OCI-LY1 (cell line): Measurements from ENCODE around the gene GLRA3.

Experiments
- H2AFZ ChIP-seq: fragments of 200-600 bp; sonication (generic), shearing (Covaris generic); 2 replicates; pipeline ENCODE4 v1.6.0; 2014; ENCODE audit warnings: antibody characterized with exemption, mild to moderate bottlenecking, low read length
- H3F3A ChIP-seq: fragments of 200-600 bp; sonication (generic), shearing (Covaris generic); 2 replicates; pipeline ENCODE4 v1.6.0; 2014; ENCODE audit warnings: mild to moderate bottlenecking, antibody characterized with exemption, low read length, moderate library complexity; ENCODE audit not compliant: insufficient read depth
- H3K27ac ChIP-seq: fragments of 200-600 bp; sonication (generic); 2 replicates; pipeline ENCODE4 v1.5.1; 2014; ENCODE audit warnings: low read length, mixed run types, mild to moderate bottlenecking, low read depth; ENCODE audit not compliant: poor library complexity, severe bottlenecking
- H3K27me3 ChIP-seq: fragments of 200-600 bp; sonication (generic); 2 replicates; pipeline ENCODE4 v1.6.0; 2014; ENCODE audit warnings: antibody characterized with exemption, mild to moderate bottlenecking, low read length, moderate library complexity; ENCODE audit not compliant: insufficient read depth
- H3K36me3 ChIP-seq: fragments of 200-600 bp; sonication (generic); 2 replicates; pipeline ENCODE4 v1.6.1; 2014; ENCODE audit warnings: mild to moderate bottlenecking, antibody characterized with exemption, low read length, moderate library complexity, mixed read lengths; ENCODE audit not compliant: insufficient read depth
- H3K4me1 ChIP-seq: fragments of 200-600 bp; sonication (generic); 2 replicates; pipeline ENCODE4 v1.5.1; 2014; ENCODE audit warnings: mild to moderate bottlenecking, low read length, moderate library complexity; ENCODE audit not compliant: insufficient read depth, severe bottlenecking
- H3K4me2 ChIP-seq: fragments of 200-600 bp; sonication (generic), shearing (Covaris generic); 2 replicates; pipeline ENCODE4 v1.6.1; 2014; ENCODE audit warnings: low read length
- H3K4me3 ChIP-seq: fragments of 200-600 bp; sonication (generic); 2 replicates; pipeline ENCODE4 v1.5.1; 2014; ENCODE audit warnings: low read length, low read depth, mild to moderate bottlenecking, mixed read lengths; ENCODE audit not compliant: poor library complexity, severe bottlenecking
- H3K79me2 ChIP-seq: fragments of 200-600 bp; shearing (Covaris generic); 2 replicates; pipeline ENCODE4 v1.6.1; 2016; ENCODE audit warnings: mixed run types, low read length, mixed read lengths; ENCODE audit not compliant: insufficient read depth
- H3K9ac ChIP-seq: fragments of 200-600 bp; sonication (generic), shearing (Covaris generic); 2 replicates; pipeline ENCODE4 v1.6.1; 2014; ENCODE audit warnings: mild to moderate bottlenecking, low read length, mixed read lengths
- H3K9me2 ChIP-seq: fragments of 200-600 bp; sonication (generic), shearing (Covaris generic); 2 replicates; pipeline ENCODE4 v1.6.1; 2014; ENCODE audit warnings: low read depth, mild to moderate bottlenecking, low read length, mixed read lengths
- H3K9me3 ChIP-seq: fragments of 200-600 bp; shearing (Covaris generic); 2 replicates; pipeline ENCODE4 v1.6.1; 2014; ENCODE audit warnings: low read length, mixed read lengths
- H4K20me1 ChIP-seq: fragments of 200-600 bp; sonication (generic), shearing (Covaris generic); 2 replicates; pipeline ENCODE4 v1.6.0; 2016; ENCODE audit warnings: mild to moderate bottlenecking, low read length; ENCODE audit not compliant: insufficient read depth
- CTCF ChIP-seq: fragments of 200-600 bp; sonication (generic), shearing (Covaris generic); IDR thresholded peaks from 2 replicates; pipeline ENCODE4 v1.5.1; 2017; ENCODE audit warnings: mild to moderate bottlenecking, antibody characterized with exemption, low read length, moderate library complexity, mixed read lengths
- EZH2 ChIP-seq: fragments of 200-600 bp; sonication (generic), shearing (Covaris generic); IDR thresholded peaks from 2 replicates; pipeline ENCODE4 v1.8.0; 2017; ENCODE audit warnings: borderline replicate concordance, mixed run types, mild to moderate bottlenecking, antibody characterized with exemption, low read length, moderate library complexity, mixed read lengths

Gene GLRA3

GRCh38 chr4:174867903-174868302 is 38.9 kb upstream of the GLRA3 start:
- Histone ChIP-seq H4K20me1 (no peaks in the 10 kb centered on the region), H3K36me3 (peaks cover 24% of the 10 kb centered on the region), H3K4me3 (no peak overlapping the region), H3K79me2 (no peaks in the 10 kb centered on the region), H3K27ac (no peak overlapping the region), H3K4me2 (no peak overlapping the region), H3F3A (no peaks in the 10 kb centered on the region), H3K9me3 (peaks cover 8% of the 10 kb centered on the region; the same call in 1 of the 2 replicates), H2AFZ (no peak overlapping the region), H3K4me1 (peaks cover 11% of the 10 kb centered on the region), H3K9me2 (no peaks in the 10 kb centered on the region), H3K9ac (no peak overlapping the region), H3K27me3 (no peaks in the 10 kb centered on the region)
- TF ChIP-seq EZH2 (no peak), CTCF (no peak)

- Histone ChIP-seq H3K79me2 (no peaks in the 10 kb centered on the region), H3K4me2 (no peak overlapping the region), H3K9ac (no peak overlapping the region), H3K4me3 (no peak overlapping the region), H3K9me3 (peaks cover 7% of the 10 kb centered on the region), H4K20me1 (no peaks in the 10 kb centered on the region), H3K36me3 (peaks cover 9% of the 10 kb centered on the region), H3K27ac (no peak overlapping the region), H3K4me1 (peaks cover under 1% of the 10 kb centered on the region), H3F3A (no peaks in the 10 kb centered on the region), H3K9me2 (no peaks in the 10 kb centered on the region), H2AFZ (no peak overlapping the region), H3K27me3 (no peaks in the 10 kb centered on the region)
- TF ChIP-seq EZH2 = no peak
- TF ChIP-seq CTCF = no peak
These were observed 36.5 kb upstream of the GLRA3 start for GRCh38 chr4:174865418-174865985.

GRCh38 chr4:174864031-174864430 is 35.0 kb upstream of the GLRA3 start:
- peaks cover 5% of the 10 kb centered on the region for H3K4me1 ChIP-seq

More at GRCh38 chr4:174864031-174864430, 35.0 kb upstream of the GLRA3 start:
- H3K4me3 ChIP-seq = no peak overlapping the region
- peaks cover 3% of the 10 kb centered on the region for H3K36me3 ChIP-seq
- H3K4me2 ChIP-seq = no peak overlapping the region
- peaks cover 9% of the 10 kb centered on the region for H3K9me3 ChIP-seq
- no peaks in the 10 kb centered on the region for H3K9me2 ChIP-seq
- H3K9ac ChIP-seq = no peak overlapping the region
- H4K20me1 ChIP-seq = no peaks in the 10 kb centered on the region
- H3K27me3 ChIP-seq = no peaks in the 10 kb centered on the region
- no peak overlapping the region for H3K27ac ChIP-seq
- H2AFZ ChIP-seq = no peak overlapping the region
- no peaks in the 10 kb centered on the region for H3K79me2 ChIP-seq
- no peaks in the 10 kb centered on the region for H3F3A ChIP-seq
- TF ChIP-seq EZH2 (no peak), CTCF (no peak)
